Sigmoid colon (tissue), 7 donors: ENCODE results near the gene CARD9. TPM values are rescaled to one million over a fixed set of nuclear protein-coding genes. Genes with fewer than 3 reads are reported as not detected.

Experiments
- DNase-seq: peaks from one replicate; pipeline ENCODE4 v3.0.0-alpha.2; 2019
- H3K27ac ChIP-seq, 4 donors: fragments of 200-600 bp; sonication (generic); one replicate each; pipeline ENCODE4 v1.5.1; 2016 to 2019; ENCODE audit warnings: mild to moderate bottlenecking in 1 of 4
- H3K27me3 ChIP-seq, 3 donors: fragments of 200-600 bp; sonication (generic); one replicate each; pipeline ENCODE4 v1.5.1; 2019; ENCODE audit warnings: mild to moderate bottlenecking in 1 of 3
- H3K36me3 ChIP-seq, 4 donors: fragments of 200-600 bp; sonication (generic); one replicate each; pipeline ENCODE4 v1.5.1; 2016 to 2019
- H3K4me1 ChIP-seq, 4 donors: fragments of 200-600 bp; sonication (generic); one replicate each; pipeline ENCODE4 v1.5.1; 2017 to 2019
- H3K4me3 ChIP-seq, 4 donors: fragments of 200-600 bp; sonication (generic); one replicate each; pipeline ENCODE4 v1.5.1; 2017 to 2019; ENCODE audit warnings: mild to moderate bottlenecking in 2 of 4, moderate library complexity in 1 of 4
- H3K9me3 ChIP-seq, 4 donors: fragments of 200-600 bp in 3 of 4; sonication (generic) in 3 of 4; one replicate each; pipeline versions ENCODE4 v1.5.1 to v1.6.1; 2013 to 2019
- CTCF ChIP-seq, 4 experiments: fragments of 450-650 bp in 3 of 4; fragments of 200-600 bp in 1 of 4; IDR thresholded peaks; one replicate each; pipeline ENCODE4 v1.5.1; 2016 to 2019; ENCODE audit warnings: antibody characterized with exemption in 4 of 4, mild to moderate bottlenecking in 3 of 4, moderate library complexity in 2 of 4
- EP300 ChIP-seq, 4 donors: sonication (generic); formaldehyde crosslinking; IDR thresholded peaks; one replicate each; pipeline ENCODE4 v1.6.1; 2017; ENCODE audit warnings: antibody characterized with exemption in 4 of 4
- POLR2A ChIP-seq, 2 donors: fragments of 450-650 bp; IDR thresholded peaks; one replicate each; pipeline ENCODE4 v1.6.1; 2016; ENCODE audit warnings: antibody characterized with exemption in 2 of 2, mild to moderate bottlenecking in 2 of 2, moderate library complexity in 2 of 2
- POLR2AphosphoS5 ChIP-seq, 4 donors: sonication (generic); formaldehyde crosslinking; IDR thresholded peaks; one replicate each; pipeline ENCODE4 v1.6.1; 2017; ENCODE audit warnings: antibody characterized with exemption in 4 of 4
- WGBS, 2 donors: extraction: QIAGEN DNeasy Blood & Tissue Kit; methylation state at CpG; one replicate each; pipeline ENCODE4 v1.1.7; 2013; 5-methylcytosine and 5-hydroxymethylcytosine counted together
- intact Hi-C: fragments of 100-400 bp; cut with DNase I; formaldehyde crosslinking; loops from one replicate; pipeline ENCODE4 v1.15.1; 2023
- polyA plus RNA-seq, 3 donors: library from polyadenylated mRNA; stranded (reverse); fragments of 200-250 nt; gene quantifications; one replicate each; pipeline ENCODE4 v1.2.3, GENCODE V29; 2013
- total RNA-seq, 4 donors: library from RNA; depleted of rRNA; stranded (reverse); fragments of >200 nt; gene quantifications; one replicate each; pipeline ENCODE4 v1.1.0, GENCODE V29; 2016
- donor health status: healthy with polysubstance abuse.
- donor health status: Bipolar disorder and iron deficiency.
- donor health status: healthy.

The CARD9 gene
- total and polyA plus RNA-seq, 7 donors: 1.5 to 6.9 (median 2.3) TPM

GRCh38 chr9:136318111-136318775, 55.2 kb downstream of the CARD9 start:
- WGBS, 2 donors: 57 to 70% methylated on average over 21 of the region's 21 CpGs
- no peaks in the 10 kb centered on the region for H3K9me3 ChIP-seq
- TF ChIP-seq POLR2AphosphoS5 (IDR thresholded peaks at IDR 0.05) (no peak), EP300 (IDR thresholded peaks at IDR 0.05) (no peak), POLR2A (IDR thresholded peaks at IDR 0.05) (no peak), CTCF (IDR thresholded peaks at IDR 0.05) (no peak)
- DNase-seq: no peak
- H3K27me3 ChIP-seq: no peaks in the 10 kb centered on the region
- intact Hi-C loops: no loop called here
- no peaks in the 10 kb centered on the region for H3K36me3 ChIP-seq
- no peaks in the 10 kb centered on the region for H3K4me1 ChIP-seq
- H3K27ac ChIP-seq: no peak overlapping the region
- no peak overlapping the region for H3K4me3 ChIP-seq

GRCh38 chr9:136317695-136318094, 55.8 kb downstream of the CARD9 start:
- Histone ChIP-seq H3K4me1 (no peaks in the 10 kb centered on the region), H3K27me3 (no peaks in the 10 kb centered on the region), H3K9me3 (no peaks in the 10 kb centered on the region), H3K4me3 (no peak overlapping the region), H3K27ac (no peak overlapping the region), H3K36me3 (no peaks in the 10 kb centered on the region)
- DNase-seq: no peak
- WGBS, 2 donors: 76 to 85% methylated on average over 16 of the region's 16 CpGs
- intact Hi-C loops: no loop called here
- no peak for TF ChIP-seq EP300 (IDR thresholded peaks at IDR 0.05)
- no peak for TF ChIP-seq POLR2A (IDR thresholded peaks at IDR 0.05)
- no peak for TF ChIP-seq POLR2AphosphoS5 (IDR thresholded peaks at IDR 0.05)
- no peak for TF ChIP-seq CTCF (IDR thresholded peaks at IDR 0.05)

GRCh38 chr9:136316896-136317676, 56.4 kb downstream of the CARD9 start:
- no peaks in the 10 kb centered on the region for H3K4me1 ChIP-seq
- no peaks in the 10 kb centered on the region for H3K9me3 ChIP-seq
- no peak for DNase-seq
- TF ChIP-seq EP300 (IDR thresholded peaks at IDR 0.05): no peak
- no peak for TF ChIP-seq POLR2AphosphoS5 (IDR thresholded peaks at IDR 0.05)
- no peak for TF ChIP-seq CTCF (IDR thresholded peaks at IDR 0.05)
- TF ChIP-seq POLR2A (IDR thresholded peaks at IDR 0.05): no peak
- intact Hi-C loops: no loop called here
- 87 to 90% methylated on average over 13 of the region's 13 CpGs for WGBS, 2 donors
- no peaks in the 10 kb centered on the region for H3K36me3 ChIP-seq
- H3K27me3 ChIP-seq: peaks cover 0 to 6% (median 0%) of the 10 kb centered on the region in 3 donors
- no peak overlapping the region for H3K4me3 ChIP-seq
- no peak overlapping the region for H3K27ac ChIP-seq

GRCh38 chr9:136316271-136316751, 57.2 kb downstream of the CARD9 start:
- TF ChIP-seq CTCF (IDR thresholded peaks at IDR 0.05) (no peak), EP300 (IDR thresholded peaks at IDR 0.05) (no peak), POLR2A (IDR thresholded peaks at IDR 0.05) (no peak)
- no peaks in the 10 kb centered on the region for H3K36me3 ChIP-seq
- intact Hi-C loops: no loop called here
- WGBS, 2 donors: 88 to 93% methylated on average over 23 of the region's 23 CpGs
- no peaks in the 10 kb centered on the region for H3K4me1 ChIP-seq
- no peak overlapping the region for H3K27ac ChIP-seq
- H3K9me3 ChIP-seq: no peaks in the 10 kb centered on the region
- peaks cover 3 to 13% (median 5%) of the 10 kb centered on the region in 3 donors for H3K27me3 ChIP-seq
- DNase-seq: no peak
- no peak overlapping the region for H3K4me3 ChIP-seq
